Small intestine (tissue), 7 donors: ENCODE data around the gene TESK1. TPM values are rescaled to one million over a fixed set of nuclear protein-coding genes. Genes with fewer than 3 reads are reported as not detected.
"Not testable (repeated sequence)": the region's sequence is repeated elsewhere in the genome, so short reads cannot be mapped to it uniquely, and the experiment has no call there.

ENCODE experiments used
- DNase-seq, 2 donors: peaks; one replicate each; pipeline versions ENCODE4 v3.0.0 to v3.0.0-alpha.2; 2013
- FAIRE-seq: peaks from 2 replicates; lab custom pipeline; 2012; peaks lifted over from hg19 to GRCh38; lab: Jason Lieb, UNC
- H3K27ac ChIP-seq, 3 donors: one replicate each; pipeline ENCODE4 v1.5.1; 2013; ENCODE audit warnings: low read length in 2 of 3, mild to moderate bottlenecking in 2 of 3, control low read depth in 1 of 3, inconsistent platforms in 1 of 3, low read depth in 1 of 3, moderate library complexity in 1 of 3
- H3K27me3 ChIP-seq, 3 donors: one replicate each; pipeline ENCODE4 v1.6.1; 2013; ENCODE audit warnings: low read length in 3 of 3, inconsistent platforms in 1 of 3; ENCODE audit not compliant: control insufficient read depth in 3 of 3, insufficient read depth in 3 of 3
- H3K36me3 ChIP-seq, 3 donors: one replicate each; pipeline ENCODE4 v1.6.1; 2013; ENCODE audit warnings: low read length in 3 of 3, inconsistent platforms in 1 of 3, low read depth in 1 of 3, mild to moderate bottlenecking in 1 of 3, moderate library complexity in 1 of 3; ENCODE audit not compliant: control insufficient read depth in 3 of 3, insufficient read depth in 2 of 3
- H3K4me1 ChIP-seq, 3 donors: one replicate each; pipeline ENCODE4 v1.6.1; 2013; ENCODE audit warnings: low read length in 2 of 3, inconsistent platforms in 1 of 3, low read depth in 1 of 3, mild to moderate bottlenecking in 1 of 3, moderate library complexity in 1 of 3; ENCODE audit not compliant: control insufficient read depth in 3 of 3, insufficient read depth in 2 of 3
- H3K4me3 ChIP-seq, 3 donors: one replicate each; pipeline ENCODE4 v1.5.1; 2013; ENCODE audit warnings: low read length in 3 of 3, control low read depth in 1 of 3, inconsistent platforms in 1 of 3, low read depth in 1 of 3, mild to moderate bottlenecking in 1 of 3, moderate library complexity in 1 of 3
- H3K9me3 ChIP-seq, 2 donors: one replicate each; pipeline ENCODE4 v1.6.1; 2013; ENCODE audit warnings: low read depth in 1 of 2, low read length in 1 of 2; ENCODE audit not compliant: control insufficient read depth in 2 of 2, insufficient read depth in 1 of 2
- WGBS, 3 donors: extraction: QIAGEN DNeasy Blood & Tissue Kit; methylation state at CpG; one replicate each; pipeline ENCODE4 v1.1.7; 2013; 5-methylcytosine and 5-hydroxymethylcytosine counted together
- polyA plus RNA-seq, 4 donors: library from polyadenylated mRNA; stranded (reverse) in 3 of 4; unstranded in 1 of 4; fragments of 200-250 nt in 3 of 4; fragments of 120-200 nt in 1 of 4; gene quantifications; one replicate each; pipeline versions ENCODE4 v1.2.1 to v1.2.3, GENCODE V29; 2013
- donor health status: healthy with polysubstance abuse.
- donor health status: control.
- donor health status: control.
- donor health status: Bipolar disorder and iron deficiency.
- donor health status: healthy.

Gene TESK1
- polyA plus RNA-seq, 4 donors: 22.4 to 53.0 (median 43.1) TPM

- FAIRE-seq: peak; percentile 33
- not testable (repeated sequence) for H3K36me3 ChIP-seq
Observed at GRCh38 chr9:35639225-35639624, 34.2 kb downstream of the TESK1 start.

GRCh38 chr9:35639631-35640030 is 34.6 kb downstream of the TESK1 start:
- H3K4me3 ChIP-seq: no peak overlapping the region
- FAIRE-seq: no peak
- no peak for DNase-seq
- H3K4me1 ChIP-seq: no peaks in the 10 kb centered on the region
- no peaks in the 10 kb centered on the region for H3K27me3 ChIP-seq
- H3K9me3 ChIP-seq: peaks cover 0 to 5% of the 10 kb centered on the region in 2 donors
- 78 to 94% (median 92%) methylated on average over 1 of the region's 1 CpG for WGBS, 3 donors
- no peak overlapping the region for H3K27ac ChIP-seq
- H3K36me3 ChIP-seq: peaks cover 0 to 4% (median 0%) of the 10 kb centered on the region in 3 donors

More at GRCh38 chr9:35639225-35639624, 34.2 kb downstream of the TESK1 start:
- H3K4me3 ChIP-seq, H3K27me3 ChIP-seq, DNase-seq, H3K27ac ChIP-seq, H3K9me3 ChIP-seq, H3K4me1 ChIP-seq: not testable (repeated sequence)
- WGBS, 3 donors: 41 to 79% (median 60%) methylated on average over 1 of the region's 1 CpG

DNA sequence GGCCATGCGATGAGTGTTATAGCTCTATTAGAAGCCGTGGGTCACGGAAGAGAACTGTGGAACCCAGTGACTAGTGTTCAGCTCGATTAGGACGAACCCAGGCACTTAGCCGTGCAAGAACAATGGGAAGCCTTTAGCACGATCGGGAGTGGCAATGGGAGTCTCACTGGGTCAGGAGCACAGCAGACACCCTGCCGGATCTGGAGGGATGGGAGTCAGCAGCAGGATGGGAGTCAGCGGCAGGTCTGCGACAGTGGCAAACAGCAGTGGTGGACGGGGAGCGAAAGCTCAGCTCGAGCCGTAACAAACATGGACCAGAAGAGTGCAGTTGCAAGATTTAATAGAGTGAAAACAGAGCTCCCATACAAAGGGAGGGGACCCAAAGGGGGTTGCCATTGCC is 35.4 kb downstream of the TESK1 start:
- H3K9me3 ChIP-seq, H3K4me1 ChIP-seq, H3K27ac ChIP-seq, FAIRE-seq, H3K36me3 ChIP-seq, DNase-seq, H3K4me3 ChIP-seq, H3K27me3 ChIP-seq: not testable (repeated sequence)
- 97 to 98% (median 98%) methylated on average over 15 of the region's 15 CpGs for WGBS, 3 donors

DNA sequence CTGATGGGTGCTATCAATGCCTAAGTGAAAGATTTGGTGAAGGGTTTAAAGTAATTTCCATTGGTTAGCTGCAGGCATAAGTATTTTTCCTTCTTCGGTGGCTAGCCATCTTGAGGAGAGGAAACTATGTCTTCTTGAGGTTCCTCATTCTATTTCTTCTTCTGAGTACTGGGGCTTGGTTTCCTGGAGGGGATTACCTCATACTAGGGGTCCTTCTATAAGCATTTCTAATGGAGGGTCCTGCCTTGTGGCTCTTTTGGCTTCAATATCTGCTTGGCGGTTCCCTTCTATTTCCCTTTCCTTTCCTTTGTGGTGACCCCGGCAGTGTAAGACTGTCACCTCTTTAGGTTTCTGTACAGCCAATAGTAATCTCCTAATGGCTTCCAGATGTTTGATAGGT is 36.4 kb downstream of the TESK1 start:
- not testable (repeated sequence) for H3K27ac ChIP-seq, FAIRE-seq, DNase-seq, H3K4me1 ChIP-seq, H3K9me3 ChIP-seq, H3K36me3 ChIP-seq, H3K27me3 ChIP-seq, H3K4me3 ChIP-seq
- 83 to 95% (median 85%) methylated on average over 3 of the region's 3 CpGs for WGBS, 3 donors

- Histone ChIP-seq H3K4me3 (no peak overlapping the region), H3K27ac (no peak overlapping the region), H3K9me3 (no peaks in the 10 kb centered on the region), H3K27me3 (no peaks in the 10 kb centered on the region), H3K36me3 (peaks cover 0 to 4% (median 0%) of the 10 kb centered on the region in 3 donors), H3K4me1 (peaks cover 0 to 6% (median 2%) of the 10 kb centered on the region in 3 donors)
- WGBS, 3 donors: 94 to 97% (median 96%) methylated on average over 12 of the region's 12 CpGs
- FAIRE-seq: no peak
- DNase-seq: no peak
Observed at GRCh38 chr9:35643046-35643445, 38.0 kb downstream of the TESK1 start.

GRCh38 chr9:35645736-35646135 is 40.7 kb downstream of the TESK1 start:
- not testable (repeated sequence) for FAIRE-seq

GRCh38 chr9:35646153-35646532 is 41.1 kb downstream of the TESK1 start:
- Histone ChIP-seq H3K27ac (peak overlapping the region; percentile 89 to 95 (median 93)), H3K36me3 (no peaks in the 10 kb centered on the region), H3K9me3 (no peaks in the 10 kb centered on the region), H3K27me3 (no peaks in the 10 kb centered on the region), H3K4me3 (peak overlapping the region; percentile 31 to 68 (median 67)), H3K4me1 (peaks cover 0 to 11% (median 2%) of the 10 kb centered on the region in 3 donors)
- 1 to 2% (median 1%) methylated on average over 11 of the region's 11 CpGs for WGBS, 3 donors
- FAIRE-seq (no peak), DNase-seq (peak; percentile 77 to 92)

More at GRCh38 chr9:35645736-35646135, 40.7 kb downstream of the TESK1 start:
- peak in 1 of 2 donors; percentile 33 for DNase-seq
- Histone ChIP-seq H3K4me3 (peak overlapping the region in 2 of 3 donors; percentile 67 to 68), H3K27ac (peak overlapping the region; percentile 89 to 95 (median 93))
- H3K36me3 ChIP-seq, H3K4me1 ChIP-seq, H3K27me3 ChIP-seq, H3K9me3 ChIP-seq: not testable (repeated sequence)
- WGBS, 3 donors: 17 to 28% (median 25%) methylated on average over 10 of the region's 10 CpGs

GRCh38 chr9:35646533-35647265 is 41.6 kb downstream of the TESK1 start:
- DNase-seq (peak; percentile 89 to 98), FAIRE-seq (no peak)
- Histone ChIP-seq H3K36me3 (no peaks in the 10 kb centered on the region), H3K27ac (peak overlapping the region; percentile 89 to 95 (median 93)), H3K9me3 (no peaks in the 10 kb centered on the region), H3K27me3 (no peaks in the 10 kb centered on the region), H3K4me1 (peaks cover 0 to 11% (median 2%) of the 10 kb centered on the region in 3 donors), H3K4me3 (peak overlapping the region; percentile 41 to 68 (median 67))
- 0 to 1% (median 0%) methylated on average over 49 to 58 of the region's 58 CpGs for WGBS, 3 donors
